Gastroesophageal sphincter (tissue), 3 donors: ENCODE measurements around the gene KATNA1.
A peak's percentile ranks its signal among the peaks of the same experiment; 100 is the strongest.

Experiments
- CTCF ChIP-seq, 4 experiments: fragments of 200-600 bp in 2 of 4; fragments of 450-650 bp in 2 of 4; sonication (generic) in 1 of 4; IDR thresholded peaks; one replicate each; pipeline ENCODE4 v1.5.1; 2017 to 2019; ENCODE audit warnings: antibody characterized with exemption in 4 of 4, mild to moderate bottlenecking in 2 of 4, moderate library complexity in 2 of 4
- EP300 ChIP-seq: sonication (generic); formaldehyde crosslinking; IDR thresholded peaks from one replicate; pipeline ENCODE4 v1.6.1; 2017; ENCODE audit warnings: antibody characterized with exemption, mild to moderate bottlenecking
- POLR2A ChIP-seq, 2 donors: fragments of 450-650 bp; IDR thresholded peaks; one replicate each; pipeline ENCODE4 v1.6.1; 2017; ENCODE audit warnings: antibody characterized with exemption in 2 of 2, mild to moderate bottlenecking in 2 of 2, moderate library complexity in 1 of 2
- POLR2AphosphoS5 ChIP-seq: sonication (generic); formaldehyde crosslinking; IDR thresholded peaks from one replicate; pipeline ENCODE4 v1.6.1; 2017; ENCODE audit warnings: antibody characterized with exemption

GRCh38 chr6:149545754-149546471, 102.6 kb downstream of the KATNA1 start, which contains the start of gene PPIL4:
- peak; percentile 83 to 88 for TF ChIP-seq POLR2A (IDR thresholded peaks at IDR 0.05)
- TF ChIP-seq CTCF (IDR thresholded peaks at IDR 0.05): peak; percentile 44 to 80 (median 74)
- TF ChIP-seq POLR2AphosphoS5: peak; percentile 94
- TF ChIP-seq EP300: no peak
